ENCODE data around the gene PIN1.

- TF ChIP-seq CTCF (IDR thresholded peaks at IDR 0.05) (no peak), POLR2A (IDR thresholded peaks at IDR 0.05) (no peak)
Observed at GRCh38 chr19:9786819-9787218, 48.3 kb upstream of the PIN1 start.
